ENCODE results near the gene PFDN1. TPM values are rescaled to one million over a fixed set of nuclear protein-coding genes. Genes with fewer than 3 reads are reported as not detected.

PFDN1 gene
- total RNA-seq, 1 experiment from 2014 or later, result 69.1 TPM

GRCh38 chr5:140222416-140222815, 80.5 kb downstream of the PFDN1 start:
- Histone ChIP-seq H4K20me1 (ENCODE audit: insufficient read depth) (no peaks in the 10 kb centered on the region), H2AFZ (no peak overlapping the region), H3K4me3 (no peak overlapping the region), H3K27ac (no peak overlapping the region), H3F3A (ENCODE audit: insufficient read depth, low read depth) (peaks cover 19% of the 10 kb centered on the region; the same call in 1 of the 2 replicates), H3K79me2 (ENCODE audit: low read depth) (no peaks in the 10 kb centered on the region), H3K4me2 (no peak overlapping the region), H3K9me3 (ENCODE audit: insufficient read depth, low read depth) (no peaks in the 10 kb centered on the region), H3K9me2 (ENCODE audit: insufficient read depth) (no peaks in the 10 kb centered on the region), H3K27me3 (ENCODE audit: insufficient read depth, low read depth) (no peaks in the 10 kb centered on the region), H3K4me1 (replicated peaks; ENCODE audit: insufficient read depth) (peaks cover 29% of the 10 kb centered on the region), H3K36me3 (ENCODE audit: low read depth) (0 out of 2 replicates have a peak, but pooled peaks cover 4% of the 10 kb centered on the region)
- no TSS peak for BruUV-seq (replicated peaks)
- intact Hi-C loops (cut with micrococcal nuclease; ENCODE audit: unreplicated experiment), result loop anchor here (10.0 kb wide), 1 partner anchor 138 kb away; no protein-coding TSS in a partner anchor
- CTCF ChIA-PET, result interaction anchor here (0.6 kb wide), 1 partner anchor 468 kb away, joined by 3 read pairs; no protein-coding TSS in a partner anchor
- DNase-seq, result no peak
- POLR2A ChIA-PET (ENCODE audit: unreplicated experiment), result no interaction called here
- TF ChIP-seq EZH2 (IDR thresholded peaks at IDR 0.05; ENCODE audit: low read depth) (no peak), CTCF (conservative IDR thresholded peaks at IDR 0.05) (no peak)

GRCh38 chr5:140221697-140222223, 81.1 kb downstream of the PFDN1 start:
- H3K79me2 ChIP-seq (ENCODE audit: low read depth), result no peaks in the 10 kb centered on the region
- H3K27me3 ChIP-seq (ENCODE audit: insufficient read depth, low read depth), result no peaks in the 10 kb centered on the region
- no peak overlapping the region for H3K4me3 ChIP-seq
- 0 out of 2 replicates have a peak, but pooled peaks cover 4% of the 10 kb centered on the region for H3K36me3 ChIP-seq (ENCODE audit: low read depth)
- H3K4me2 ChIP-seq, result peak overlapping the region; percentile 12
- no TSS peak for BruUV-seq (replicated peaks)
- intact Hi-C loops (cut with micrococcal nuclease; ENCODE audit: unreplicated experiment), result loop anchor here (10.0 kb wide), 1 partner anchor 137 kb away; no protein-coding TSS in a partner anchor
- H3F3A ChIP-seq (ENCODE audit: insufficient read depth, low read depth), result peaks cover 19% of the 10 kb centered on the region; the same call in 1 of the 2 replicates
- DNase-seq, result peak in 1 of 2 experiments; percentile 58
- H3K4me1 ChIP-seq (replicated peaks; ENCODE audit: insufficient read depth), result peaks cover 29% of the 10 kb centered on the region
- no peaks in the 10 kb centered on the region for H3K9me2 ChIP-seq (ENCODE audit: insufficient read depth)
- ChIA-PET CTCF (no interaction called here), POLR2A (ENCODE audit: unreplicated experiment) (no interaction called here)
- no peak overlapping the region for H3K27ac ChIP-seq
- H3K9me3 ChIP-seq (ENCODE audit: insufficient read depth, low read depth), result no peaks in the 10 kb centered on the region
- H2AFZ ChIP-seq, result no peak overlapping the region
- no peak for TF ChIP-seq EZH2 (IDR thresholded peaks at IDR 0.05; ENCODE audit: low read depth)
- no peak for TF ChIP-seq CTCF (conservative IDR thresholded peaks at IDR 0.05)
- no peaks in the 10 kb centered on the region for H4K20me1 ChIP-seq (ENCODE audit: insufficient read depth)

GRCh38 chr5:140220698-140221064, 82.2 kb downstream of the PFDN1 start:
- Histone ChIP-seq H3K79me2 (ENCODE audit: low read depth) (no peaks in the 10 kb centered on the region), H3F3A (ENCODE audit: insufficient read depth, low read depth) (peaks cover 21% of the 10 kb centered on the region; the same call in 1 of the 2 replicates), H3K4me3 (no peak overlapping the region), H3K27me3 (ENCODE audit: insufficient read depth, low read depth) (no peaks in the 10 kb centered on the region), H3K27ac (no peak overlapping the region), H3K36me3 (ENCODE audit: low read depth) (0 out of 2 replicates have a peak, but pooled peaks cover 4% of the 10 kb centered on the region), H3K9me3 (ENCODE audit: insufficient read depth, low read depth) (no peaks in the 10 kb centered on the region), H2AFZ (no peak overlapping the region), H3K4me2 (no peak overlapping the region), H4K20me1 (ENCODE audit: insufficient read depth) (no peaks in the 10 kb centered on the region), H3K9me2 (ENCODE audit: insufficient read depth) (no peaks in the 10 kb centered on the region), H3K4me1 (replicated peaks; ENCODE audit: insufficient read depth) (peaks cover 34% of the 10 kb centered on the region)
- no TSS peak for BruUV-seq (replicated peaks)
- intact Hi-C loops (cut with micrococcal nuclease; ENCODE audit: unreplicated experiment), result loop anchor here (10.0 kb wide), 1 partner anchor 136 kb away; no protein-coding TSS in a partner anchor
- ChIA-PET POLR2A (ENCODE audit: unreplicated experiment) (no interaction called here), CTCF (no interaction called here)
- TF ChIP-seq CTCF (conservative IDR thresholded peaks at IDR 0.05) (no peak), EZH2 (IDR thresholded peaks at IDR 0.05; ENCODE audit: low read depth) (no peak)
- no peak for DNase-seq
